OCI-LY7 (cell line): ENCODE data around the gene SLC17A9. TPM values are rescaled to one million over a fixed set of nuclear protein-coding genes. Genes with fewer than 3 reads are reported as not detected.

Source experiments
- BruUV-seq: library from RNA; stranded (reverse); fragments of 400-500 nt; replicated peaks from 2 replicates; lab custom pipeline; 2021; lab: Mats Ljungman, UMichigan
- CTCF ChIA-PET: fragments of 300-600 bp; sonication (Branson Sonifier 250); formaldehyde crosslinking; loops from one replicate; lab custom pipeline; 2022; ENCODE audit warnings: antibody characterized with exemption; ENCODE audit not compliant: unreplicated experiment; lab: Charles Lee
- POLR2A ChIA-PET: fragments of 300-600 bp; sonication (Branson Sonifier 250); formaldehyde crosslinking; loops from one replicate; lab custom pipeline; 2022; ENCODE audit warnings: antibody characterized with exemption; lab: Charles Lee
- DNase-seq: peaks from one replicate; pipeline ENCODE4 v3.0.0-alpha.2; 2015; ENCODE audit warnings: low spot score
- H2AFZ ChIP-seq: fragments of 200-600 bp; sonication (generic), shearing (Covaris generic); 2 replicates; pipeline ENCODE4 v1.6.1; 2014; ENCODE audit warnings: mild to moderate bottlenecking, antibody characterized with exemption, low read length, moderate library complexity
- H3K27ac ChIP-seq: fragments of 200-600 bp; sonication (generic); 2 replicates; pipeline ENCODE4 v1.5.1; 2014; ENCODE audit warnings: mixed run types, low read depth, mild to moderate bottlenecking, moderate library complexity, low read length, inconsistent platforms; ENCODE audit not compliant: poor library complexity, severe bottlenecking
- H3K36me3 ChIP-seq: fragments of 200-600 bp; sonication (generic); 2 replicates; pipeline ENCODE4 v1.6.1; 2014; ENCODE audit warnings: mild to moderate bottlenecking, antibody characterized with exemption, low read length, moderate library complexity, mixed read lengths; ENCODE audit not compliant: insufficient read depth
- H3K4me1 ChIP-seq: fragments of 200-600 bp; sonication (generic); 2 replicates; pipeline ENCODE4 v1.5.1; 2014; ENCODE audit warnings: mild to moderate bottlenecking, low read length; ENCODE audit not compliant: insufficient read depth, poor library complexity, severe bottlenecking
- H3K4me2 ChIP-seq: fragments of 200-600 bp; sonication (generic); 2 replicates; pipeline ENCODE4 v1.6.1; 2014; ENCODE audit warnings: mild to moderate bottlenecking, low read length
- H3K4me3 ChIP-seq: fragments of 200-600 bp; sonication (generic); 2 replicates; pipeline ENCODE4 v1.5.1; 2014; ENCODE audit warnings: mild to moderate bottlenecking, low read depth, low read length; ENCODE audit not compliant: poor library complexity, severe bottlenecking
- H3K79me2 ChIP-seq: fragments of 200-600 bp; sonication (generic); 2 replicates; pipeline ENCODE4 v1.6.1; 2016; ENCODE audit warnings: low read depth, mild to moderate bottlenecking, low read length, moderate library complexity, mixed read lengths; ENCODE audit not compliant: insufficient read depth
- H3K9me2 ChIP-seq: fragments of 200-600 bp; sonication (generic); 2 replicates; pipeline ENCODE4 v1.6.1; 2016; ENCODE audit warnings: mild to moderate bottlenecking, low read length, mixed read lengths; ENCODE audit not compliant: insufficient read depth
- H3K9me3 ChIP-seq: fragments of 200-600 bp; sonication (generic); 2 replicates; pipeline ENCODE4 v1.6.1; 2014; ENCODE audit warnings: mild to moderate bottlenecking, mixed run types, low read length, mixed read lengths
- H4K20me1 ChIP-seq: fragments of 200-600 bp; sonication (generic); 2 replicates; pipeline ENCODE4 v1.6.1; 2014; ENCODE audit warnings: mild to moderate bottlenecking, antibody characterized with exemption, low read length, moderate library complexity, mixed read lengths; ENCODE audit not compliant: insufficient read depth
- EZH2phosphoT487 ChIP-seq: fragments of 200-600 bp; sonication (generic); IDR thresholded peaks from 2 replicates; pipeline ENCODE4 v1.6.1; 2018; ENCODE audit warnings: low read depth, borderline replicate concordance, mild to moderate bottlenecking, mixed run types, antibody characterized with exemption, low read length, moderate library complexity, mixed read lengths
- intact Hi-C: fragments of 100-400 bp; cut with micrococcal nuclease; formaldehyde crosslinking; loops from one replicate; pipeline ENCODE4 v1.10.0; 2022; ENCODE audit not compliant: unreplicated experiment
- total RNA-seq, 2 experiments: library from RNA; depleted of rRNA in 1 of 2; stranded (reverse); fragments of >200 nt in 1 of 2; shearing (Covaris generic) in 1 of 2; gene quantifications; 2 replicates each; pipeline ENCODE4 v1.2.3, GENCODE V29; 2014 to 2022
- TF ChIP-seq, protein P1 (sequence below): fragments of 200-600 bp; sonication (generic); conservative IDR thresholded peaks from 2 replicates; pipeline ENCODE4 v1.5.1; 2014; ENCODE audit warnings: mild to moderate bottlenecking, antibody characterized with exemption, low read length, moderate library complexity, mixed read lengths

SLC17A9 gene
- total RNA-seq, 2 experiments from 2014 or later, result 2.0 to 8.1 TPM

DNA sequence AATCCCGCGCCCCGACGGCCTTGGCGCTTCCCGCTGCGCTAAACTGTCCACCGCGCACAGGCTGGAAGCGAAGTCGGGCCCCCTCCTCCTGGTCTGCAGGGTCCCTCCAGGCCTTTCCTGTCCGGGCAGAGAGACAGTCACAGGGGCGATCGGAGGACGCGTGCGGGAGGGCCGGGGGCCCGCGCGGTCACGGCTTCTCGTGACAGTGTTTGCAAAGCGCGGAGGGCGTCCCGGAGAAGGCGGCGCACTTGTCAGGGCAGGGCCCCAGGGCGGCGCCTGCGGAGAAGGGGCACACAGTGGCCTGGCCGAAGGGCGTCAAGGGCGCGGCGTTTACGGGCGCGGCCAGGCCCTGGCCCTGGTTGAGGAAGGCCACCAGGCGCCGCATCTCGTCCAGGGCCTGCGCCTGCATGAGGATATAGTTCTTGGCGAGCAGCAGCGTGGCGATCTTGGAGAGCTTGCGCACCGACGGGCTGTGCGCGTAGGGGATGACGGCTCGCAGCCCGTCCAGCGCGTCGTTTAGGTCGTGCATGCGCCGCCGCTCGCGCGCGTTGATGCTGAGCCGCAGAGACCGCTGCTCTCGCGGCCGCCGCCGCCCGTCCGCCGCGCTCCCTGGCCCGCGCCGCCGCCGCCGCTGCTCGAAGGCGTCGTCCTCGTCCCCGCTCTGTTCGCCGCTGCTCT is 53.5 kb downstream of the SLC17A9 start:
- no peaks in the 10 kb centered on the region for H3K9me2 ChIP-seq
- no peaks in the 10 kb centered on the region for H3K36me3 ChIP-seq
- no peaks in the 10 kb centered on the region for H3K9me3 ChIP-seq
- no peak overlapping the region for H3K4me2 ChIP-seq
- ChIA-PET POLR2A (no interaction called here), CTCF (no interaction called here)
- no peak overlapping the region for H3K27ac ChIP-seq
- no peak overlapping the region for H3K4me3 ChIP-seq
- no peak overlapping the region for H2AFZ ChIP-seq
- no TSS peak for BruUV-seq
- H3K79me2 ChIP-seq, result no peaks in the 10 kb centered on the region
- intact Hi-C loops, result loop anchor here (10.0 kb wide), 1 partner anchor 51 kb away; the partner anchor contains the start of gene SLC17A9
- TF ChIP-seq, protein P1, sequence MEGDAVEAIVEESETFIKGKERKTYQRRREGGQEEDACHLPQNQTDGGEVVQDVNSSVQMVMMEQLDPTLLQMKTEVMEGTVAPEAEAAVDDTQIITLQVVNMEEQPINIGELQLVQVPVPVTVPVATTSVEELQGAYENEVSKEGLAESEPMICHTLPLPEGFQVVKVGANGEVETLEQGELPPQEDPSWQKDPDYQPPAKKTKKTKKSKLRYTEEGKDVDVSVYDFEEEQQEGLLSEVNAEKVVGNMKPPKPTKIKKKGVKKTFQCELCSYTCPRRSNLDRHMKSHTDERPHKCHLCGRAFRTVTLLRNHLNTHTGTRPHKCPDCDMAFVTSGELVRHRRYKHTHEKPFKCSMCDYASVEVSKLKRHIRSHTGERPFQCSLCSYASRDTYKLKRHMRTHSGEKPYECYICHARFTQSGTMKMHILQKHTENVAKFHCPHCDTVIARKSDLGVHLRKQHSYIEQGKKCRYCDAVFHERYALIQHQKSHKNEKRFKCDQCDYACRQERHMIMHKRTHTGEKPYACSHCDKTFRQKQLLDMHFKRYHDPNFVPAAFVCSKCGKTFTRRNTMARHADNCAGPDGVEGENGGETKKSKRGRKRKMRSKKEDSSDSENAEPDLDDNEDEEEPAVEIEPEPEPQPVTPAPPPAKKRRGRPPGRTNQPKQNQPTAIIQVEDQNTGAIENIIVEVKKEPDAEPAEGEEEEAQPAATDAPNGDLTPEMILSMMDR, result no peak
- no peak for TF ChIP-seq EZH2phosphoT487
- DNase-seq, result no peak
- peaks cover 4% of the 10 kb centered on the region for H3K4me1 ChIP-seq
- no peaks in the 10 kb centered on the region for H4K20me1 ChIP-seq

DNA sequence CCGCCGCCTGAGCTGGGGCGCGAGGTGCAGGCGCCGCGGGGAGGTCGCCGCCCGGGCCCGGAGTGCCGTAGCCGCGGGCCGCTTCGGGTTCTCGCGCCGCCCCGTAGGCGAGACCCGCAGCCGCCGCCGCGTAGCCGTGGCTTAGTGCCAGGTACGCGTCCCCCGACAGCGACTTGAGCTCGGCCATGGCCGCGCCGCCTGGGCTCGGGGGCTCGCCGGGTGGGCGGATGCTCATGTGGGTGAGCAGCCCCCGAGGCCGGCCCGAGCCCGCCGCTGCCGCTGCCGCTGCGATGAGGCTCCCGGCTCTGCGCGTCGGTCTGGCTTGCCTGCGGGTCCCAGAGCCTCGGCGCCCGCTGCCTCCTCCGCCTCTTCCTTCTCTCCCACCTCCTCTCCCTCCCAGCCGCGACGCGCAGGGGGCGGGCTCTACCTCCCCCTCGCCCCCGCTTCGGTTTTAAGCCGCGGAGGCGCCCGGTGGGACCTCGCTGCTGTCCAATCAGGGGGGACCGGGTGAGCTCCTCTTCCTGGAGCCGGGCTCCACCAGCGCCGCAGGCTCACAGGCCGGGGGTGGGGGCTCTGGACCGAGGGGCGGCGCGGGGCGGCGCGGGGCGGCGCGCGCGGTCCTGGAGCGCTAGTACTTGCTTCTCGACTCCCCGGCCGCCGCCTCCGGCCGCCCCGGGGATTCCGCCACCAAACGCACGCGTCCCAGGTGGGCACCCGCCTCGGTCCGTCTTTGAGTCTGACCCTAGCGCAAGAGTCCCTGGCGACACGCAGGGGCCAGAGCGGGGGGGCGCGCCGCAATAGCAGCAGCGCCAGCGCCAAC is 54.2 kb downstream of the SLC17A9 start, which contains the start of gene BHLHE23:
BHLHE23 (minus strand) TSS at position 425 of the 820 bp plus-strand sequence; CDS start at position 235, 190 bp downstream.
- no peak within 1 kb of the TSS for H2AFZ ChIP-seq
- H3K4me2 ChIP-seq, result no peak within 1 kb of the TSS
- peaks cover 4% of the 10 kb centered on the region for H3K4me1 ChIP-seq

More for the DNA sequence above, 54.2 kb downstream of the SLC17A9 start, which contains the start of gene BHLHE23:
- Histone ChIP-seq H3K9me2 (no peaks in the 10 kb centered on the region), H3K79me2 (no peaks in the 10 kb centered on the region), H3K9me3 (no peaks in the 10 kb centered on the region), H3K4me3 (no peak within 1 kb of the TSS), H4K20me1 (no peaks in the 10 kb centered on the region), H3K36me3 (no peaks in the 10 kb centered on the region), H3K27ac (no peak within 1 kb of the TSS)
- no TSS peak for BruUV-seq
- intact Hi-C loops, result loop anchor here (10.0 kb wide), 1 partner anchor 52 kb away; the partner anchor contains the start of gene SLC17A9
- TF ChIP-seq, protein P1, result no peak
- TF ChIP-seq EZH2phosphoT487, result no peak
- ChIA-PET CTCF (no interaction called here), POLR2A (no interaction called here)
- DNase-seq, result no peak
